Stimulated activated CD4-positive, alpha-beta T cell treated with anti-CD3 and anti-CD28 coated beads, Interleukin-2, amount 100 ng/mL, for 24 hours (primary cell): ENCODE results near the gene PODNL1.
"Not testable (repeated sequence)": the region's sequence is repeated elsewhere in the genome, so short reads cannot be mapped to it uniquely, and the experiment has no call there.

Source experiments
- DNase-seq, 2 donors: peaks; one replicate each; pipeline ENCODE4 v3.0.0-alpha.2; 2020

The PODNL1 gene

GRCh38 chr19:13972368-13973155, 34.3 kb upstream of the PODNL1 start:
- DNase-seq: no peak

GRCh38 chr19:13971868-13972267, 33.7 kb upstream of the PODNL1 start:
- DNase-seq: not testable (repeated sequence)

GRCh38 chr19:13969897-13970296, 31.7 kb upstream of the PODNL1 start:
- no peak for DNase-seq

- DNase-seq: no peak
Measured at GRCh38 chr19:13968999-13969398, 30.8 kb upstream of the PODNL1 start.

GRCh38 chr19:13968383-13968935, 30.2 kb upstream of the PODNL1 start:
- no peak for DNase-seq

- not testable (repeated sequence) for DNase-seq
Measured at GRCh38 chr19:13967206-13967605, 29.0 kb upstream of the PODNL1 start.

GRCh38 chr19:13966684-13967128, 28.5 kb upstream of the PODNL1 start:
- no peak for DNase-seq

- DNase-seq: no peak
Measured at GRCh38 chr19:13965926-13966683, 27.9 kb upstream of the PODNL1 start.

GRCh38 chr19:13965377-13965896, 27.2 kb upstream of the PODNL1 start:
- no peak for DNase-seq

- DNase-seq: no peak
Measured at GRCh38 chr19:13964776-13965175, 26.6 kb upstream of the PODNL1 start.

- DNase-seq: no peak
Measured at GRCh38 chr19:13963603-13964105, 25.4 kb upstream of the PODNL1 start.

GRCh38 chr19:13962699-13963602, 24.7 kb upstream of the PODNL1 start:
- DNase-seq: no peak

GRCh38 chr19:13961826-13962698, 23.8 kb upstream of the PODNL1 start:
- DNase-seq: no peak

- DNase-seq: no peak
Measured at GRCh38 chr19:13960863-13961784, 22.9 kb upstream of the PODNL1 start.

GRCh38 chr19:13959962-13960862, 22.0 kb upstream of the PODNL1 start:
- DNase-seq: peak in 1 of 2 donors; percentile 23

- DNase-seq: no peak
Measured at GRCh38 chr19:13959141-13959961, 21.1 kb upstream of the PODNL1 start.

- no peak for DNase-seq
Measured at GRCh38 chr19:13958043-13958442, 19.8 kb upstream of the PODNL1 start.

- DNase-seq: no peak
Measured at GRCh38 chr19:13957051-13957450, 18.8 kb upstream of the PODNL1 start.
